ENCODE measurements around the gene KRT83.

- TF ChIP-seq EZH2 (IDR thresholded peaks at IDR 0.05) (no peak), POLR2AphosphoS5 (IDR thresholded peaks at IDR 0.05; ENCODE audit: borderline replicate concordance, low read depth, low read length) (no peak)
These were observed 22.5 kb downstream of the KRT83 start for GRCh38 chr12:52298677-52299190.
